Effector CD4-positive, alpha-beta T cell (primary cell): ENCODE results near the gene C14orf180.
"Not testable (repeated sequence)": the region's sequence is repeated elsewhere in the genome, so short reads cannot be mapped to it uniquely, and the experiment has no call there.

ENCODE experiments used
- DNase-seq: peaks from one replicate; pipeline ENCODE4 v3.0.0-alpha.2; 2020

Gene C14orf180

GRCh38 chr14:104579939-104580338 is 375 bp downstream of the C14orf180 start:
- DNase-seq, result not testable (repeated sequence)

GRCh38 chr14:104580961-104581360 is 1.4 kb downstream of the C14orf180 start:
- no peak for DNase-seq

- DNase-seq, result no peak
Observed at GRCh38 chr14:104581521-104581920, 2.0 kb downstream of the C14orf180 start.

GRCh38 chr14:104582005-104582404 is 2.4 kb downstream of the C14orf180 start:
- no peak for DNase-seq

GRCh38 chr14:104582662-104583061 is 3.1 kb downstream of the C14orf180 start:
- no peak for DNase-seq

GRCh38 chr14:104583424-104584306 is 4.1 kb downstream of the C14orf180 start:
- no peak for DNase-seq

GRCh38 chr14:104584557-104584956 is 5.0 kb downstream of the C14orf180 start:
- DNase-seq, result no peak

GRCh38 chr14:104585966-104586697 is 6.6 kb downstream of the C14orf180 start:
- DNase-seq, result no peak

- DNase-seq, result no peak
Observed at GRCh38 chr14:104586832-104587620, 7.5 kb downstream of the C14orf180 start.

GRCh38 chr14:104587641-104588040 is 8.1 kb downstream of the C14orf180 start:
- no peak for DNase-seq

- no peak for DNase-seq
Observed at GRCh38 chr14:104588066-104588857, 8.7 kb downstream of the C14orf180 start.

GRCh38 chr14:104589338-104590195 is 10.0 kb downstream of the C14orf180 start:
- no peak for DNase-seq

GRCh38 chr14:104590240-104590965 is 10.8 kb downstream of the C14orf180 start:
- DNase-seq, result no peak

GRCh38 chr14:104591031-104591430 is 11.5 kb downstream of the C14orf180 start:
- no peak for DNase-seq

- DNase-seq, result no peak
Observed at GRCh38 chr14:104591506-104592291, 12.1 kb downstream of the C14orf180 start.

GRCh38 chr14:104592292-104592672 is 12.7 kb downstream of the C14orf180 start:
- no peak for DNase-seq

- DNase-seq, result no peak
Observed at GRCh38 chr14:104592785-104593184, 13.2 kb downstream of the C14orf180 start.

GRCh38 chr14:104593241-104593701 is 13.7 kb downstream of the C14orf180 start:
- no peak for DNase-seq

GRCh38 chr14:104593710-104594136 is 14.2 kb downstream of the C14orf180 start:
- no peak for DNase-seq
